HCT116 (cell line): ENCODE measurements around the gene CGN. TPM values are rescaled to one million over a fixed set of nuclear protein-coding genes. Genes with fewer than 3 reads are reported as not detected.

Experiments
- ATAC-seq: fragments of 200-7000 bp; cut with Tn5 transposase; 2 replicates; pipeline ENCODE4 v1.9.1; 2020; ENCODE audit warnings: mild to moderate bottlenecking, moderate library complexity
- BruUV-seq: library from RNA; stranded (reverse); fragments of 400-500 nt; replicated peaks from 2 replicates; lab custom pipeline; 2021; lab: Mats Ljungman, UMichigan
- CTCF ChIA-PET: fragments of 300-600 bp; sonication (Branson Sonifier 250); formaldehyde crosslinking; loops from one replicate; lab custom pipeline; 2021; ENCODE audit warnings: antibody characterized with exemption; lab: Charles Lee
- POLR2A ChIA-PET: fragments of 300-600, 350-600 bp; sonication (Branson Sonifier 250); formaldehyde crosslinking; loops from one replicate; lab custom pipeline; 2021; ENCODE audit warnings: antibody characterized with exemption; lab: Charles Lee
- RAD21 ChIA-PET, 2 experiments: fragments of 300-600 bp; sonication (Branson Sonifier 250); formaldehyde crosslinking; loops; one replicate each; lab custom pipeline; 2023; ENCODE audit warnings: low total read pairs in 2 of 2; ENCODE audit not compliant: uncharacterized antibody in 2 of 2, unreplicated experiment in 2 of 2, low non-redundant PET in 1 of 2; lab: Charles Lee
- DNase-seq: peaks from one replicate; pipeline ENCODE4 v3.0.0-alpha.2; 2010; ENCODE audit warnings: low read depth, low spot score
- H2AFZ ChIP-seq: fragments of 200-600 bp; shearing (Covaris generic), sonication (generic); 2 replicates; pipeline ENCODE4 v1.6.1; 2017; ENCODE audit warnings: low read depth, mixed run types, mixed read lengths, antibody characterized with exemption, low read length; ENCODE audit not compliant: poor library complexity, severe bottlenecking
- H3K27ac ChIP-seq: 2 replicates; pipeline ENCODE4 v1.5.1; 2012; ENCODE audit warnings: low read depth, low read length
- H3K27me3 ChIP-seq: fragments of 200-600 bp; sonication (generic); 2 replicates; pipeline ENCODE4 v1.6.1; 2016; ENCODE audit warnings: mixed run types, low read length, mixed read lengths; ENCODE audit not compliant: insufficient read depth
- H3K36me3 ChIP-seq, 2 experiments: fragments of 200-500 bp in 1 of 2; fragments of 200-600 bp in 1 of 2; sonication (Bioruptor generic) in 1 of 2; sonication (generic) in 1 of 2; 2 replicates each; pipeline versions ENCODE4 v1.5.1 to v1.6.1; 2014 to 2016; ENCODE audit warnings: low read length in 2 of 2, inconsistent platforms in 1 of 2, mixed read lengths in 1 of 2, mixed run types in 1 of 2; ENCODE audit not compliant: insufficient read depth in 2 of 2, control insufficient read depth in 1 of 2
- H3K4me1 ChIP-seq, 2 experiments: fragments of 200-600 bp in 1 of 2; sonication (generic) in 1 of 2; 2 replicates each; pipeline versions ENCODE4 v1.5.1 to v1.6.1; 2012 to 2017; ENCODE audit warnings: low read length in 2 of 2, inconsistent platforms in 1 of 2, mild to moderate bottlenecking in 1 of 2, mixed read lengths in 1 of 2, mixed run types in 1 of 2, moderate library complexity in 1 of 2; ENCODE audit not compliant: insufficient read depth in 2 of 2, control insufficient read depth in 1 of 2
- H3K4me2 ChIP-seq: fragments of 200-600 bp; sonication (generic); 2 replicates; pipeline ENCODE4 v1.6.1; 2017; ENCODE audit warnings: mixed run types, low read length, mixed read lengths
- H3K4me3 ChIP-seq, 2 experiments: fragments of 200-600 bp in 1 of 2; sonication (generic) in 1 of 2; replicated peaks in 1 of 2; 2 replicates each; pipeline ENCODE4 v1.5.1; 2011 to 2016; ENCODE audit warnings: low read length in 2 of 2, control low read depth in 1 of 2, low read depth in 1 of 2, mild to moderate bottlenecking in 1 of 2, mixed read lengths in 1 of 2, mixed run types in 1 of 2
- H3K79me2 ChIP-seq: fragments of 200-600 bp; sonication (generic); 2 replicates; pipeline ENCODE4 v1.6.1; 2017; ENCODE audit warnings: mild to moderate bottlenecking, mixed run types, low read length, moderate library complexity, mixed read lengths; ENCODE audit not compliant: insufficient read depth
- H3K9ac ChIP-seq: fragments of 200-600 bp; sonication (generic); 2 replicates; pipeline ENCODE4 v1.6.1; 2016; ENCODE audit warnings: low read length, mixed read lengths
- H3K9me2 ChIP-seq: fragments of 200-600 bp; sonication (generic), shearing (Covaris generic); 2 replicates; pipeline ENCODE4 v1.6.1; 2017; ENCODE audit warnings: mixed run types, mild to moderate bottlenecking, moderate library complexity; ENCODE audit not compliant: insufficient read depth
- H3K9me3 ChIP-seq, 2 experiments: fragments of 200-500 bp in 1 of 2; fragments of 200-600 bp in 1 of 2; sonication (Bioruptor generic) in 1 of 2; sonication (generic) in 1 of 2; 2 replicates each; pipeline ENCODE4 v1.6.1; 2014 to 2017; ENCODE audit warnings: low read length in 2 of 2, mixed read lengths in 2 of 2, inconsistent platforms in 1 of 2, low read depth in 1 of 2, mild to moderate bottlenecking in 1 of 2, mixed run types in 1 of 2, moderate library complexity in 1 of 2; ENCODE audit not compliant: control insufficient read depth in 1 of 2, insufficient read depth in 1 of 2
- H4K20me1 ChIP-seq: fragments of 200-600 bp; sonication (generic), shearing (Covaris generic); 2 replicates; pipeline ENCODE4 v1.6.1; 2017; ENCODE audit warnings: mixed run types, mild to moderate bottlenecking, moderate library complexity; ENCODE audit not compliant: insufficient read depth
- CTCF ChIP-seq, 3 experiments: fragments of 200-600 bp in 1 of 3; sonication (generic) in 1 of 3; IDR thresholded peaks in 2 of 3; conservative IDR thresholded peaks in 1 of 3; 2 replicates each; pipeline ENCODE4 v1.5.1; 2012 to 2017; ENCODE audit warnings: low read depth in 2 of 3, low read length in 2 of 3, antibody characterized with exemption in 1 of 3, borderline replicate concordance in 1 of 3, control low read depth in 1 of 3, mild to moderate bottlenecking in 1 of 3, mixed read lengths in 1 of 3, mixed run types in 1 of 3, moderate library complexity in 1 of 3; ENCODE audit not compliant: insufficient read depth in 1 of 3
- EZH2 ChIP-seq: fragments of 200-600 bp; sonication (generic); IDR thresholded peaks from 2 replicates; pipeline ENCODE4 v1.6.1; 2017; ENCODE audit warnings: antibody characterized with exemption, mixed run types
- EZH2phosphoT487 ChIP-seq: fragments of 200-600 bp; IDR thresholded peaks from 2 replicates; pipeline ENCODE4 v1.6.1; 2018; ENCODE audit warnings: antibody characterized with exemption, borderline replicate concordance
- FOSL1 ChIP-seq: IDR thresholded peaks from 2 replicates; pipeline ENCODE4 v1.6.1; 2012; ENCODE audit warnings: low read depth
- JUND ChIP-seq: IDR thresholded peaks from 2 replicates; pipeline ENCODE4 v1.6.1; 2012
- SIN3A ChIP-seq: IDR thresholded peaks from 2 replicates; pipeline ENCODE4 v1.6.1; 2012; ENCODE audit warnings: low read depth
- SP1 ChIP-seq: IDR thresholded peaks from 2 replicates; pipeline ENCODE4 v1.6.1; 2012; ENCODE audit warnings: low read depth
- ZNF274 ChIP-seq: fragments of 200-500 bp; sonication (Bioruptor generic); IDR thresholded peaks from 2 replicates; pipeline ENCODE4 v1.6.1; 2014; ENCODE audit warnings: mild to moderate bottlenecking, low read depth, low read length, inconsistent platforms
- intact Hi-C: fragments of 100-400 bp; cut with micrococcal nuclease; formaldehyde crosslinking; loops from 2 replicates; pipeline ENCODE4 v1.10.0; 2022
- total RNA-seq: library from RNA; stranded (reverse); gene quantifications from one replicate; pipeline ENCODE4 v1.2.1, GENCODE V29; 2021; ENCODE audit not compliant: unreplicated experiment

CGN gene
- total RNA-seq, 1 experiment from 2014 or later: 19.7 TPM

DNA sequence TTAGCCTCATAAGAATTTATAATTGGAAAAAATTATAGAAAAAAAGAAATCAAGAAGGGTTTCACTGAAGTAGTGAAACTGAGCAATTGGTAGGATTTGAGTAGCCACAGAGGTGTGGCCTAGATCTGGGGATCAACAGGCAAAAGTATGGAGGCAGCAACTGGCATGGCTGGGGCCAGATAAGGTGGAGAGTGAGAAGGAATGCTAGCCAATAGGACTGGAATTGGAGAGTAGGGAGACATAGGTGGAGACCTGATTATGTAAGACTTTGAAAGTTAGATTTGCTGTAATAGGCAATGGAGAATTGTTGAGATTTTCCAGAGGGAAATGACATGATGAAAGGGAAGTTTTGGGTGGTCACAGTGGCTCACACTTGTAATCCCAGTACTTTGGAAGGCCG is 24.6 kb upstream of the CGN start:
- no peak overlapping the region for H3K4me3 ChIP-seq
- ChIA-PET CTCF (interaction anchor here (1.2 to 1.6 kb wide), 2 partner anchors 8 to 9 kb away, joined by 3 to 7 read pairs; no protein-coding TSS in a partner anchor), RAD21 (no interaction called here), POLR2A (no interaction called here)
- H3K9ac ChIP-seq: no peak overlapping the region
- no peak for ATAC-seq
- peaks cover 0 to 6% of the 10 kb centered on the region in 2 experiments; a peak in 2 of 4 replicates for H3K9me3 ChIP-seq
- no peaks in the 10 kb centered on the region for H3K79me2 ChIP-seq
- intact Hi-C loops: no loop called here
- no peaks in the 10 kb centered on the region for H3K27me3 ChIP-seq
- no peak for TF ChIP-seq SIN3A
- no peak for TF ChIP-seq CTCF (IDR thresholded peaks at IDR 0.05 in 2 of 3, conservative IDR thresholded peaks at IDR 0.05 in 1 of 3; ENCODE audit: borderline replicate concordance in 1 of 3, insufficient read depth in 1 of 3, low read depth in 2 of 3, low read length in 2 of 3)
- no peak for TF ChIP-seq EZH2
- TF ChIP-seq JUND: no peak
- TF ChIP-seq, all 23 proteins: peak for 0
- no peak for DNase-seq
- no peak overlapping the region for H2AFZ ChIP-seq
- no peaks in the 10 kb centered on the region for H3K4me1 ChIP-seq
- no peak overlapping the region for H3K4me2 ChIP-seq
- no peaks in the 10 kb centered on the region for H4K20me1 ChIP-seq
- no peak overlapping the region for H3K27ac ChIP-seq
- no peaks in the 10 kb centered on the region for H3K9me2 ChIP-seq
- H3K36me3 ChIP-seq: no peaks in the 10 kb centered on the region
- BruUV-seq: no TSS peak

GRCh38 chr1:151491641-151492040 is 19.5 kb upstream of the CGN start:
- H3K9me3 ChIP-seq: no peaks in the 10 kb centered on the region
- ChIA-PET POLR2A (no interaction called here), RAD21 (no interaction called here)

More at GRCh38 chr1:151491641-151492040, 19.5 kb upstream of the CGN start:
- no peak overlapping the region for H3K4me2 ChIP-seq
- BruUV-seq: no TSS peak
- H3K4me1 ChIP-seq: peaks cover 27 to 33% of the 10 kb centered on the region in 2 experiments
- H3K9me2 ChIP-seq: no peaks in the 10 kb centered on the region
- ATAC-seq: no peak
- no peaks in the 10 kb centered on the region for H3K36me3 ChIP-seq
- H4K20me1 ChIP-seq: no peaks in the 10 kb centered on the region
- CTCF ChIA-PET: no interaction called here
- H2AFZ ChIP-seq: no peak overlapping the region
- H3K27me3 ChIP-seq: no peaks in the 10 kb centered on the region
- no peak overlapping the region for H3K4me3 ChIP-seq
- no peak overlapping the region for H3K27ac ChIP-seq
- no peak for TF ChIP-seq ZNF274
- no peak for TF ChIP-seq SP1
- TF ChIP-seq EZH2phosphoT487: no peak
- no peak for TF ChIP-seq FOSL1
- no peaks in the 10 kb centered on the region for H3K79me2 ChIP-seq
- intact Hi-C loops: no loop called here
- no peak for DNase-seq
- no peak overlapping the region for H3K9ac ChIP-seq
